ENCODE data around the gene SAMD7.

The SAMD7 gene

GRCh38 chr3:169911272-169911671 is at the start of gene SAMD7:
Gene SAMD7, plus strand, starts transcription at chr3:169911572. Its CDS starts 7,927 bp downstream, at chr3:169919499.
- no peak for DNase-seq

GRCh38 chr3:169861871-169862270 is 49.5 kb upstream of the SAMD7 start:
- no peak for DNase-seq

GRCh38 chr3:169863458-169863899 is 47.9 kb upstream of the SAMD7 start:
- peak; percentile 10 to 43 for DNase-seq

GRCh38 chr3:169864270-169864669 is 47.1 kb upstream of the SAMD7 start:
- no peak for DNase-seq

GRCh38 chr3:169865176-169865767 is 46.1 kb upstream of the SAMD7 start:
- DNase-seq: no peak

GRCh38 chr3:169867584-169868210 is 43.7 kb upstream of the SAMD7 start:
- DNase-seq: no peak

GRCh38 chr3:169868369-169868768 is 43.0 kb upstream of the SAMD7 start:
- DNase-seq: no peak

- DNase-seq: no peak
These were observed 41.7 kb upstream of the SAMD7 start, which contains the start of gene LRRC31 for GRCh38 chr3:169869484-169870220. Gene LRRC31, minus strand, starts transcription at chr3:169869935. Its CDS starts 128 bp downstream, at chr3:169869807.

GRCh38 chr3:169871129-169871886 is 40.1 kb upstream of the SAMD7 start:
- no peak for DNase-seq

- no peak for DNase-seq
These were observed 32.3 kb upstream of the SAMD7 start for GRCh38 chr3:169879013-169879557.

GRCh38 chr3:169879845-169880575 is 31.4 kb upstream of the SAMD7 start:
- no peak for DNase-seq

GRCh38 chr3:169880576-169881250 is 30.7 kb upstream of the SAMD7 start:
- DNase-seq: no peak

GRCh38 chr3:169886671-169887070 is 24.7 kb upstream of the SAMD7 start:
- DNase-seq: no peak

GRCh38 chr3:169891886-169892285 is 19.5 kb upstream of the SAMD7 start:
- no peak for DNase-seq

- DNase-seq: no peak
These were observed 17.3 kb upstream of the SAMD7 start for GRCh38 chr3:169894110-169894509.

GRCh38 chr3:169895072-169895471 is 16.3 kb upstream of the SAMD7 start:
- DNase-seq: no peak

- no peak for DNase-seq
These were observed 14.1 kb upstream of the SAMD7 start for GRCh38 chr3:169897284-169897683.

- DNase-seq: no peak
These were observed 9.9 kb upstream of the SAMD7 start for GRCh38 chr3:169901453-169901852.

GRCh38 chr3:169905404-169905803 is 6.0 kb upstream of the SAMD7 start:
- no peak for DNase-seq

- no peak for DNase-seq
These were observed 3.9 kb upstream of the SAMD7 start for GRCh38 chr3:169907476-169907875.

- DNase-seq: no peak
These were observed 3.4 kb upstream of the SAMD7 start for GRCh38 chr3:169907944-169908343.

GRCh38 chr3:169913323-169913722 is 2.0 kb downstream of the SAMD7 start:
- DNase-seq: no peak

Measured in NCI-H1930 (cell line).